HG02610 (cell line): ENCODE results near the gene GP1BB.
"Not testable (repeated sequence)": the region's sequence is repeated elsewhere in the genome, so short reads cannot be mapped to it uniquely, and the experiment has no call there.

Experiments
- ATAC-seq: cut with Tn5 transposase; IDR thresholded peaks from one replicate; pipeline ENCODE4 v1.9.1; 2021; ENCODE audit warnings: mild to moderate bottlenecking, moderate library complexity; ENCODE audit not compliant: unreplicated experiment

The GP1BB gene

GRCh38 chr22:19693581-19693980 lies 29.8 kb upstream of the GP1BB start:
- no peak for ATAC-seq

- ATAC-seq = no peak
Measured at GRCh38 chr22:19693981-19694670, 29.2 kb upstream of the GP1BB start.

GRCh38 chr22:19694696-19695095 lies 28.6 kb upstream of the GP1BB start:
- no peak for ATAC-seq

GRCh38 chr22:19696504-19697276 lies 26.6 kb upstream of the GP1BB start:
- ATAC-seq = no peak

- ATAC-seq = not testable (repeated sequence)
Measured at GRCh38 chr22:19697871-19698270, 25.5 kb upstream of the GP1BB start.

- no peak for ATAC-seq
Measured at GRCh38 chr22:19700790-19701419, 22.4 kb upstream of the GP1BB start.

- no peak for ATAC-seq
Measured at GRCh38 chr22:19701420-19702145, 21.8 kb upstream of the GP1BB start.

GRCh38 chr22:19703869-19704268 lies 19.5 kb upstream of the GP1BB start:
- no peak for ATAC-seq

- no peak for ATAC-seq
Measured at GRCh38 chr22:19704355-19705015, 18.9 kb upstream of the GP1BB start.

GRCh38 chr22:19705181-19705934 lies 18.0 kb upstream of the GP1BB start:
- no peak for ATAC-seq

GRCh38 chr22:19706661-19707151 lies 16.6 kb upstream of the GP1BB start:
- no peak for ATAC-seq

- ATAC-seq = no peak
Measured at GRCh38 chr22:19707347-19708290, 15.7 kb upstream of the GP1BB start.

GRCh38 chr22:19708321-19709011 lies 14.9 kb upstream of the GP1BB start:
- ATAC-seq = no peak

GRCh38 chr22:19709063-19709769 lies 14.1 kb upstream of the GP1BB start:
- no peak for ATAC-seq

GRCh38 chr22:19710020-19710768 lies 13.1 kb upstream of the GP1BB start:
- no peak for ATAC-seq

GRCh38 chr22:19710769-19711106 lies 12.6 kb upstream of the GP1BB start:
- no peak for ATAC-seq

- ATAC-seq = no peak
Measured at GRCh38 chr22:19713245-19713644, 10.1 kb upstream of the GP1BB start.
